Naive thymus-derived CD8-positive, alpha-beta T cell (primary cell): ENCODE data around the gene DEFB131A. TPM values are rescaled to one million over a fixed set of nuclear protein-coding genes. Genes with fewer than 3 reads are reported as not detected.
"Not testable (repeated sequence)": the region's sequence is repeated elsewhere in the genome, so short reads cannot be mapped to it uniquely, and the experiment has no call there.

Experiments
- ATAC-seq, 2 donors: fragments of 150-1000 bp; cut with Tn5 transposase in 1 of 2; sonication (Bioruptor Pico), chemical (Tn5 transposase) in 1 of 2; 1 replicate in 1 of 2; 2 replicates in 1 of 2; pipeline ENCODE4 v1.10.0; 2021; ENCODE audit warnings: mild to moderate bottlenecking in 2 of 2, moderate library complexity in 2 of 2
- POLR2A ChIA-PET: fragments of 350-600 bp; sonication (Branson Sonifier 250); formaldehyde crosslinking; loops from one replicate; lab custom pipeline; 2021; ENCODE audit warnings: antibody characterized with exemption; lab: Charles Lee
- DNase-seq, 10 donors: peaks; one replicate each; pipeline versions ENCODE4 v3.0.0 to v3.0.0-alpha.2; 2020 to 2022
- H3K27ac Mint-ChIP-seq, 10 donors: one replicate each; pipeline ENCODE4 v1.8.0; 2020 to 2022; ENCODE audit warnings: mild to moderate bottlenecking in 10 of 10, mixed read lengths in 10 of 10, moderate library complexity in 4 of 10, inconsistent platforms in 1 of 10
- H3K27me3 Mint-ChIP-seq, 5 donors: one replicate each; pipeline ENCODE4 v1.8.0; 2021 to 2022; ENCODE audit warnings: mixed read lengths in 5 of 5
- H3K36me3 Mint-ChIP-seq, 3 donors: one replicate each; pipeline ENCODE4 v1.8.0; 2020 to 2022; ENCODE audit warnings: mixed read lengths in 3 of 3, mild to moderate bottlenecking in 2 of 3, inconsistent platforms in 1 of 3
- H3K4me1 Mint-ChIP-seq, 4 donors: one replicate each; pipeline ENCODE4 v1.8.0; 2021 to 2022; ENCODE audit warnings: mixed read lengths in 4 of 4
- H3K4me3 Mint-ChIP-seq, 10 donors: one replicate each; pipeline ENCODE4 v1.8.0; 2020 to 2022; ENCODE audit warnings: mild to moderate bottlenecking in 10 of 10, mixed read lengths in 10 of 10, moderate library complexity in 6 of 10, inconsistent platforms in 1 of 10
- H3K9me3 Mint-ChIP-seq, 9 donors: one replicate each; pipeline ENCODE4 v1.8.0; 2020 to 2022; ENCODE audit warnings: mixed read lengths in 9 of 9, mild to moderate bottlenecking in 3 of 9, inconsistent platforms in 1 of 9, moderate library complexity in 1 of 9
- polyA plus RNA-seq, 3 donors: library from polyadenylated mRNA; unstranded; fragments of 300-500 nt; fragmentation: Illumina TruSeq; gene quantifications; one replicate each; pipeline ENCODE4 v1.2.3, GENCODE V29; 2021
- total RNA-seq, 8 experiments: library from RNA in 2 of 8; stranded (reverse) in 2 of 8; gene quantifications; one replicate each; pipeline ENCODE4 v1.2.3 and lab custom pipeline; 2021 to 2026

DEFB131A gene, protein sequence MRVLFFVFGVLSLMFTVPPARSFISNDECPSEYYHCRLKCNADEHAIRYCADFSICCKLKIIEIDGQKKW
- total RNA-seq (not detected), polyA plus RNA-seq (not detected), total RNA-seq (lab: John Stamatoyannopoulos, UW) (0 reads per million in 6 experiments)

DNA sequence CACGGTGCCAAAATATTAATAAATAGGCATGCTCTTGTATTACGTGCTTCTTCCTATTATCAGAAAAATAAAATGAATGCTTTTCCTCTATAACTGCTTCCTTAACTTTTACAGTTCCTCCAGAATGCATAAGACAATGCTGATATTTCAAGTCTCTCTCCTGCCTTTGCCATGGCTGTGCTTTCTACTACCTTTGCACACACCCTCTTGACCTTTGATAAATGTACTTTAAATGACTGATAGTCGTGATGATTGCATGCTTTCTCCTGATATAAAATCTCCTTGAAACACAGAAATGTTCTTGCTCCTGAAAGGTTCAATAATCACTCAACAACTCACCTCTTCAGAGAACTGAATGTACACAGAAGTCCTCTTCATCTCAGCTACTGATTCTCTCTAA, at the start of gene DEFB131A:
Gene DEFB131A, plus strand, starts transcription at position 301 of the 400 bp plus-strand sequence. CDS start 120 bp downstream, outside the sequence.
- DNase-seq, POLR2A ChIA-PET, H3K4me1 Mint-ChIP-seq, H3K4me3 Mint-ChIP-seq, H3K9me3 Mint-ChIP-seq, ATAC-seq, H3K27ac Mint-ChIP-seq, H3K36me3 Mint-ChIP-seq: not testable (repeated sequence)
- H3K27me3 Mint-ChIP-seq: peaks cover 0 to 20% (median 6%) of the 10 kb centered on the region in 5 donors

DNA sequence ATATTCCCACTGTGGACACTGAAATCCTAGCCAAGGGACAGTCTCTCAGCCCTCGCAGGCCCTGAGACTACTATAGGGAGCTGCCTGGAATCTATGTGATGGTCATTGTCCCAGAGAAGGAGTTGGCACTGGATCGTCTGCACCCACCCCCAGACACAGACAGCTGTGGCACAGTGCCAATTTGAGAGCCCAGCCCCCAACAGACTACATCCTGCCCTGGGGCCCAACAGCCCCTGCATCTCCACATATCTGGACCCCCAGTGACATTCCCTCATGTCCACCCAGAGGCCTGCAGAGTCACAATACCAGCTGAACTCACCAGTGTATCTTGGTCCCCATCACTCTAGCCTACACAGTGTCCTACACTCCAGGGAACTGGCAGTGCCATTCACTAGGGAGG, 38.4 kb upstream of the DEFB131A start:
- POLR2A ChIA-PET, H3K4me3 Mint-ChIP-seq, H3K36me3 Mint-ChIP-seq, H3K27ac Mint-ChIP-seq, DNase-seq, H3K27me3 Mint-ChIP-seq, ATAC-seq, H3K9me3 Mint-ChIP-seq, H3K4me1 Mint-ChIP-seq: not testable (repeated sequence)

DNA sequence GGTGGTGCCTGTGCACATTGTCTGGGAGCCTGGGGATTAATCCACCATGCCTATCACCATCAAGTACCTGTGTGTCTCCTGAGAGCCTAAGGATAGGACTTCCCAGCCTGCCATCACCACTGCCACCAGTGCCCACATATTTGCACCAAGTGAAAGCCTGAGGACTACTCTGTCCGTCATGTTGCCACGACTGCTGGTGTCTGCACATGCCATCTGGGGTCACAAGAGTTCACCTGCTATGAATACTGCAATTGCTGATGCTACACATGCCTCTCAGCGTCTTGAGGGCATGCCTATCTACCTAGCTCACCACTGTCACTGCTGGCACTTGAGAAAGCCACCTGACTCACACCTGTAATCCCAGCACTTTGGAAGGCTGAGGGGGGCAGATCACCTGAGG, 37.7 kb upstream of the DEFB131A start:
- not testable (repeated sequence) for ATAC-seq

DNA sequence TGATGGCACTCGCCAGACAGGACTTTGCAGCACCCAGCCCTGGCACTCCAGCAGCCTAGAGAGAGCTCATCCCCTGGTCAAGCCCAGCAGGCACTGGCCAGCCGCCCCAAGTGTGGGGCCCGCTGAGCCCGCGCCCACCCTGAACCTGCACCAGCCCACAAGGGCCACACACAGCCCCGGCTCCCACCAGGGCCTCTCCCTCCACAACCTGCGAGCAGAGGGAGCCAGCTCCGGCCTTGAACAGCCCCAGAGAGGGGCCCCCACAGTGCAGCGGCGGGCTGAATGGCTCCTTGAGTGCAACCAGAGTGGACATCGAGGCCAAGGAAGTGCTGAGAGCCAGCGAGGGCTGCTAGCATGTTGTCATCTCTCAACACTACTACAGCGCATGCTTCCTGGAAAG, 34.4 kb upstream of the DEFB131A start:
- Mint-ChIP-seq H3K36me3 (no peaks in the 10 kb centered on the region), H3K4me3 (no peak overlapping the region), H3K27me3 (peaks cover 0 to 19% (median 1%) of the 10 kb centered on the region in 5 donors)

More for the DNA sequence above, 37.7 kb upstream of the DEFB131A start:
- H3K9me3 Mint-ChIP-seq, H3K36me3 Mint-ChIP-seq, H3K4me3 Mint-ChIP-seq, POLR2A ChIA-PET, H3K4me1 Mint-ChIP-seq, DNase-seq, H3K27me3 Mint-ChIP-seq, H3K27ac Mint-ChIP-seq: not testable (repeated sequence)

DNA sequence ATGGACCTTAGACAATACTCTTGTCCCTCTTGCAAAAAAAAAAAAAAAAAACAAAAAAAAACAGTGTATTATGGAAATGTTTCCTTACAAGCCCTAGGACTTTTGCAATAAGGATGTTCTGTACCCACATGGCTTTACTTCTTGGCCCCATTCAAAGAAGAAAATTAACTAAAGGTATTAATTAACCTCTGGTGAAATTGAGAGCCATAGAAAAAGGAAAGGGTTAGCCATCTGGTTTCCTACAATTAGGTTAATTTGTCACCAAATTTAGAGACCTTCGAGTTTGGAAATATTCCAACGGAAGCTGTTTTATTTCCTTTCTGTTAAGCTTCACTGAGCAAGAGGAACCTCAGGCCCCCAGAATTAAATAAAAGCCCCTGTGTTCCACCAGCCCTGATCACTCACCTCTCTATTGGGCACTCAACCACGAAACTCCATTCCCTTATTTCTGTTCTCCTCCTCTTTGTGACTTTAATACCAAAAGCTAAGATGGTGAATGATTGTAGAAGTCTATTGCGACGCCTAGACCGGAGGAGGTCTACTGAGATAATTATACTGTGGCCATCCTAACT, 22.2 kb upstream of the DEFB131A start:
- ATAC-seq, H3K36me3 Mint-ChIP-seq, H3K4me3 Mint-ChIP-seq, DNase-seq, H3K4me1 Mint-ChIP-seq, POLR2A ChIA-PET, H3K27ac Mint-ChIP-seq: not testable (repeated sequence)
- peaks cover 3 to 15% (median 8%) of the 10 kb centered on the region in 5 donors for H3K27me3 Mint-ChIP-seq
- H3K9me3 Mint-ChIP-seq: peaks cover 0 to 21% (median 8%) of the 10 kb centered on the region in 9 donors

More for the DNA sequence above, 34.4 kb upstream of the DEFB131A start:
- ATAC-seq (no peak), DNase-seq (no peak)
- Mint-ChIP-seq H3K27ac (no peak overlapping the region), H3K4me1 (no peaks in the 10 kb centered on the region), H3K9me3 (peaks cover 0 to 22% (median 12%) of the 10 kb centered on the region in 9 donors)
- POLR2A ChIA-PET: no interaction called here

DNA sequence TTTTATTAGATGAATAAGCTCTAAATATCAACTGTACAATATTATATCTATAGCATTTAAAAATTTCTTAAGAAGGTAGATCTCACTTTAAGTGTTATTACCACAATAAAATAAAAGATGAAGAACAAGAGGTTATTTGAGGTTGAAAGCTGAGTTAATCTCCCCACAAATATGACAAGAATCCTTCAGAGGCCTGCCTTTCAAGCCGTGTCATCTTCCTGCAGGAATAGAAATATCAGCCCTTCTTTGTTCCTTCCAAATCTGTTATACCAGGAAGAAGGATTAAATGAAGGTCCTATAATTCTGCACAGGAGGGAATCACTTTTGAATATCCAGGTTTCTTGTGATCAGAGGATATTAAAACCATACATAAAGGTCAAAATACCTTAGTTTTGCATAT, 18.3 kb upstream of the DEFB131A start:
- H3K27ac Mint-ChIP-seq, H3K9me3 Mint-ChIP-seq, DNase-seq, ATAC-seq, H3K4me1 Mint-ChIP-seq, H3K4me3 Mint-ChIP-seq, H3K36me3 Mint-ChIP-seq, POLR2A ChIA-PET: not testable (repeated sequence)
- H3K27me3 Mint-ChIP-seq: peaks cover 0 to 13% (median 0%) of the 10 kb centered on the region in 5 donors

DNA sequence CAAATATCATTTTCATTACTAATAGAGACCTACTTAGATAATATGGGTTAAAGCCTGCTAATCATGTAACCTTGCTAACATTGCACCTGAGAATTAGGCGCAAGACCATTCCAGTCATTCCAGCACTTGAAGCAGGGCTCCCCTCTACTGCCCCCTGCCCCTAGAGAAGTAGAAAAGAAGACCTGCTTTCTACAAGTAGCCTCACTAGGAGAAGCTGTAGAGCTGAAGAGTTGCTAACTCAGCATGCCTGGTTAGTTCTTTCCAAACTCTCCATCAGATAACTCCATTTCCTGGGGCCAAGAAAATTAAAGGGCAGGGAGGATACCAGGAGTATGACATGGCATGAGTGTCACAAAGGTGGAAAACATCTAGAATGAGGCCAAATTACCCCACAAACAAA, 14.2 kb upstream of the DEFB131A start:
- ATAC-seq, H3K27ac Mint-ChIP-seq, DNase-seq, H3K9me3 Mint-ChIP-seq, H3K4me3 Mint-ChIP-seq, H3K4me1 Mint-ChIP-seq, H3K36me3 Mint-ChIP-seq, H3K27me3 Mint-ChIP-seq, POLR2A ChIA-PET: not testable (repeated sequence)

DNA sequence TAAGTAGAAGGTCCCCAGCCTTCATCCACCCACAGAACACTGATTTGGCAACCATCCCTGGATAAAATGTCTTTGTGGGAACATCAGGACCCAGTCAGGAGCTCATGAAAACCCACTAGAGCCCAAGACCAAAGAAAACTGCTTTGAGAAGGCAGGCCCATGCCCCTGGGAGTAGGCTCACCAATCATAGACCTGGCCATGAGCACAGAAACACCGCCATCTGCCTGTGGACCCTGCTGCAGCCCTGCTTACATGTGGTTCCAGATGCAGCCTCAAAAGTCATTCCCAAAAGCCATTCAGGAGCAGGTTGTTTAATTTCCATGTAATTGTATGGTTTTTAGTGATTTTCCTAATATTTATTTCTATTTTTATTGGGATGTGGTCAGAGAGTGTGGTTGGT, 10.9 kb upstream of the DEFB131A start:
- H3K9me3 Mint-ChIP-seq, ATAC-seq, H3K4me3 Mint-ChIP-seq, POLR2A ChIA-PET, H3K4me1 Mint-ChIP-seq, H3K27ac Mint-ChIP-seq, H3K36me3 Mint-ChIP-seq, H3K27me3 Mint-ChIP-seq, DNase-seq: not testable (repeated sequence)

DNA sequence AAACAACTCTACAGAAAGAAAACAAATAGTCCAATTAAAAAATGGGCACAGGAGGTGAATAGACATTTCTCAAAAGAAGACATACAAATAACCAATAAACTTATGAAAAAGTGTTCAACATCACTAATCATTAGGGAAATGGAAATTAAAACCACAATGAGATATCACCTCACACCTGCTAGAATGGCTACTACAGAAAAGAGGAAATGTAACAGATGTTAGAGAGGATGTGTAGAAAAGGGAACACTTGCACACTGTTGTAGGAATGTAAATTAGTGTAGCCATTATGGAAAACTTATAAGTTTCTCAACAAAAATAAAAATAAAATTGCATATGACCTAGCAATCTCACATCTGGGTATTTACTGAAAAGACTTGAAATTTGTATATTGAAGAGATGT, 7.5 kb upstream of the DEFB131A start:
- H3K27ac Mint-ChIP-seq, H3K4me1 Mint-ChIP-seq, H3K9me3 Mint-ChIP-seq, H3K4me3 Mint-ChIP-seq, POLR2A ChIA-PET, ATAC-seq, DNase-seq, H3K36me3 Mint-ChIP-seq: not testable (repeated sequence)
- peaks cover 0 to 13% (median 2%) of the 10 kb centered on the region in 5 donors for H3K27me3 Mint-ChIP-seq

DNA sequence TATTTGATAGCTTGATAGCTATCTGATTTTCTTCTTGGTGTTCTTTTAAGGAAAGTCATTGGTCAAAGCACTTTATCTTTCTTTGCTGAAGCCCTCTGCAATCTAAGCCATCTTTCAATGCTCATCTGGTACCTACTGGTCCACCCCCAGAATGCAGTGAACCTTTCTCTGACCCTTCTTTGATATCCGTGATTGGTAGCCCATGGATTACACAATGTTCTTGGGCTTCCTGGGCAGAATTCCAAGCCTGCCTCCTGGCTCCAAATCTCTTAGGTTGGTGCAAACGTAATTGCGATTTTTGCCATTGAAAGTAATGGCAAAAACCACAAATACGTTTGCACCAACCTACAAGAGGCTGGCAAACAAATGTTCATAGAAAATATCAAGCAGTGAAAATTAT, 1.9 kb upstream of the DEFB131A start:
- H3K27me3 Mint-ChIP-seq: peaks cover 0 to 24% (median 6%) of the 10 kb centered on the region in 5 donors
- H3K9me3 Mint-ChIP-seq, ATAC-seq, H3K36me3 Mint-ChIP-seq, H3K4me1 Mint-ChIP-seq, DNase-seq, H3K27ac Mint-ChIP-seq, POLR2A ChIA-PET, H3K4me3 Mint-ChIP-seq: not testable (repeated sequence)

DNA sequence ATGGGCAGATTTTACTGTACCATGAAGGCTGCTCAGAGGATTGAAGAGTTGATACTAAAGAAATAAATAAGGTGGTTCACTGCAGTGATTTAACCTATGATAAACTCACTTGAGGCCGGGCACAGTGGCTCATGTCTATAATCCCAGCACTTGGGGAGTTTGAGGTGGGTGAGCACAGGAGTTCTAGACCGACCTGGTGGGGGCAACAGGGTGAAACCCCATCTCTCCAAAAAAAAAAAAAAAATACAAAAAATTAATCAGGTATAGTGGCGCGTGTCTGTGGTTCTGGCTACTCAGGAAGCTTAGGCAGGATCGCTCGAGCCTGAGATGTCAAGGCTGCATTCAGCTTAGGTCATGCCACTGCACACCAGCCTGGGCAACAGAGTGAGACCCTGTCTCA, 467 bp downstream of the DEFB131A start:
- POLR2A ChIA-PET, H3K36me3 Mint-ChIP-seq, ATAC-seq, H3K4me1 Mint-ChIP-seq, H3K27ac Mint-ChIP-seq, DNase-seq, H3K9me3 Mint-ChIP-seq, H3K4me3 Mint-ChIP-seq: not testable (repeated sequence)
- peaks cover 0 to 14% (median 6%) of the 10 kb centered on the region in 5 donors for H3K27me3 Mint-ChIP-seq

DNA sequence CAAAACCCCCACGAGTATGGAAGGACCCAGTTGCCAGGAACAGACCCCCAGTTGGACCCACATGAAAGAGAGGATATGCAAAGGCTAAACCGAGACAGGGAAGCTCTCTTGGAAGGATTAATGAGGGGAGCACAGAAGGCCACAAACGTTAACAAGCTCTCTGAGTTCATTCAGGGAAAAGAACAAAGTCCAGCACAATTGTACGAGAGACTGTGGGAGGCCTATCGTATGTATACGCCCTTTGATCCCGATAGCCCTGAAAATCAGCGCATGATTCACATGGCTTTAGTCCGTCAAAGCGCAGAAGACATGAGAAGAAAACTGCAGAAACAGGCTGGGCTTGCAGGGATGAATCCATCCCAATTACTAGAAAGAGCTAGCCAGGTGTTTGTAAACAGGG, 8.0 kb downstream of the DEFB131A start:
- H3K27ac Mint-ChIP-seq, H3K36me3 Mint-ChIP-seq, H3K4me3 Mint-ChIP-seq, H3K9me3 Mint-ChIP-seq, H3K4me1 Mint-ChIP-seq, POLR2A ChIA-PET, ATAC-seq, DNase-seq: not testable (repeated sequence)
- peaks cover 0 to 10% (median 0%) of the 10 kb centered on the region in 5 donors for H3K27me3 Mint-ChIP-seq

DNA sequence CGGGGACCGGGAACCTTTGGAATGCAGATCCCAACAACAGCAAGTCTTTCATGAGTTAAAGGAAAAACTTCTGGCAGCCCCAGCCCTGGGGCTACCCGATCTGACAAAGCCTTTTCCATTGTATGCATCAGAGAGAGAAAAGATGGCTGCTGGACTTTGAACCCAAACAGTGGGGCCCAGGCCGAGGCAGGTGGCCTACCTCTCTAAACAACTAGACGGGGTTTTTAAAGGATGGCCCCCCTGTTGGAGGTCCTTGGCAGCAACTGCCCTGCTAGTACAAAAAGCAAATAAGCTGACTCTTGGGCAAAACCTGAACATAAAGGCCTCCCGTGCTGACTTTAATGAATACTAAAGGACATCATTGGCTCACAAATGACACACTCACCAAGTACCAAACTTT, 10.1 kb downstream of the DEFB131A start:
- H3K4me3 Mint-ChIP-seq, H3K4me1 Mint-ChIP-seq, POLR2A ChIA-PET, ATAC-seq, H3K9me3 Mint-ChIP-seq, DNase-seq, H3K36me3 Mint-ChIP-seq, H3K27ac Mint-ChIP-seq: not testable (repeated sequence)
- H3K27me3 Mint-ChIP-seq: peaks cover 0 to 10% (median 0%) of the 10 kb centered on the region in 5 donors

DNA sequence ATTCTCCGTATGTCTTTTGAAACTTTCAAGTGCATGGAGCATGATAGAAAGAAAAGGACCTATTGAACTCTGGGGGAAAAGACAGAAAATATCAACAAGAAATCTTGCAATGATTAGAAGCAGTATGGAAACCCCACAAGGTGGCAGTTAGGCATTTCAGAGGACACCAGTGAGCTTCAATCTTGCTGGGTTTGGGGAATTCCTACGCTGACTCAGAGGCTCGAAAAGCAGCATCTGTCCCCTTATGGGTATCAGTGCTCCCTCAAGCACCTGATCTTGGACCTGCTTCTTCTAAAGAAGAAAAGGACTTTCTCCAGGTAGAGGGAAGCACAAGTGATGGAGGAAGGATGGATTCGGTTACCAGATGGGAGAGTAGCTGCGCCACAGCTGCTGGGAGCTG, 10.8 kb downstream of the DEFB131A start:
- H3K4me3 Mint-ChIP-seq, H3K4me1 Mint-ChIP-seq, H3K9me3 Mint-ChIP-seq, H3K36me3 Mint-ChIP-seq, ATAC-seq, POLR2A ChIA-PET, DNase-seq, H3K27ac Mint-ChIP-seq: not testable (repeated sequence)
- H3K27me3 Mint-ChIP-seq: peaks cover 0 to 10% (median 0%) of the 10 kb centered on the region in 5 donors
